Activated CD4-positive, alpha-beta T cell treated with anti-CD3 and anti-CD28 coated beads, Interleukin-2, amount 50 U/mL, for 48 hours (primary cell): ENCODE data around the gene LMF2.

Experiments
- DNase-seq, 2 experiments: peaks; one replicate each; pipeline ENCODE4 v3.0.0-alpha.2; 2020

Gene LMF2

GRCh38 chr22:50502628-50503474, 4.7 kb downstream of the LMF2 start:
- no peak for DNase-seq

GRCh38 chr22:50502096-50502495, 5.4 kb downstream of the LMF2 start:
- no peak for DNase-seq

GRCh38 chr22:50500452-50500851, 7.0 kb downstream of the LMF2 start:
- DNase-seq, result no peak

GRCh38 chr22:50498322-50498890, 9.1 kb downstream of the LMF2 start:
- peak; percentile 70 to 78 for DNase-seq

- no peak for DNase-seq
Observed at GRCh38 chr22:50497093-50497492, 10.4 kb downstream of the LMF2 start.

DNA sequence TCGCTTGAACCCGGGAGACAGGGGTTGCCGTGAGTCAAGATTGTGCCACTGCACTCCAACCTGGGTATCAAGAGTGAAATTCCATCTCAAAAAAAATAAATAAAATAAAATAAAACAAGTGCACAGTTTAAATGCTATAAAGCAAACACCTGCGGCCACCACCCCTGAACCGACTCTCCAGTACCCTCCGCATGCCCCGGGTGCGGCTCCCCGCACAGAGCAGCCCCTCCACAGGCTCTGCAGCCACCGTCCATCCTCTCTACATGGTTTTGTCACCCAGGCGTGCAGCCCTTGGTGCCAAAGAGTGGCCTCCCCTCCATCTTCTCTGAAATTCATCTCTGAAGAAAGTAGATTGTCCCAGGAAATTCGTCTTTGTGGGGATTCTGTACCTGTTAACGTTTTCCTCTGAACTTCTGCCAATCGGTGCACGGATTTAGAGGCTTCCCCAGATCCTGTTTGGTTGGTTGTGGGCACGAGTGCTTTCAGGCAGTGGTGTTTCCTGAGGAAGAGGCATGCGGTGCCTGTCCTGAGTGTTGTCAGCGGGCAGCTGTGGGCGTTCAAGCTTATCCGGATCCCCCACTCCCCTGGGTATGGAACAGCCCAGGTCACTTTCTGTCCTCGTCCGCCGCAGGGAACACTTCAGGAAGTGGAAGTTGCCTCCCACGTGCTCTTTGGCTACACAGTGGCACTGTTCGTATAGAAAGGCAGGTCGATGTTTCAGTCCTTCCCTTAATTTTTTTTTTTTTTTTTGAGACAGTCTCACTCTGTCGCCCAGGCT, 16.8 kb downstream of the LMF2 start:
- peak in 1 of 2 experiments; percentile 33 for DNase-seq

- no peak for DNase-seq
Observed at GRCh38 chr22:50489363-50490243, 17.9 kb downstream of the LMF2 start.

GRCh38 chr22:50488886-50489285, 18.6 kb downstream of the LMF2 start:
- DNase-seq, result no peak

DNA sequence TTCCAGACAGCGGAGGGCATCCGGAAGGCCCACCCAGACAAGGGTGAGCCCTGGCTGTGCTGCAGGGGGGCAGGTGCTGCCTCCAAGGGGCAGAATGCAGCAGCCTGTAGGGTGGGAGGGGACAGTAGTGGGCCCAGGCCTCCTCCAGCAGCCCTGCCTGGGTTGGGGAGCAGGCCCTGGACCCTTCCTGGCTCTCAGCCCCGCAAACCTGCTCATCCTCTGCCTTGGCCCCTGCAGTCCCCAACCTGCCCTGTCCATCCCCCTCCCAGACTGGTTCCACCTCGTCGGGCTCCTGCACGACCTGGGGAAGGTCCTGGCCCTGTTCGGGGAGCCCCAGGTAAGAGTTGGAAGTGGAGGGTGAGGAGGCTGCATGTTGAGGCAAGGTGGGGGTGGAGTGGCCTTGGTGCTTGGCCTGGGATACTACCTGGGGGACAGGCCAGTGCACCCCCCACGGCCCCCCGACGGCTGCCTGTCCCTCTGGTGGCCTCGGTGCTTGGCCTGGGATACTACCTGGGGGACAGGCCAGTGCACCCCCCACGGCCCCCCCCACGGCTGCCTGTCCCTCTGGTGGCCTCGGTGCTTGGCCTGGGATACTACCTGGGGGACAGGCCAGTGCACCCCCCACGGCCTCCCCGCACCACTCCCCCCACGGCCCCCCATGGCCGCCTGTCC, 19.4 kb downstream of the LMF2 start:
- no peak for DNase-seq

GRCh38 chr22:50487290-50488005, 20.1 kb downstream of the LMF2 start:
- no peak for DNase-seq

DNA sequence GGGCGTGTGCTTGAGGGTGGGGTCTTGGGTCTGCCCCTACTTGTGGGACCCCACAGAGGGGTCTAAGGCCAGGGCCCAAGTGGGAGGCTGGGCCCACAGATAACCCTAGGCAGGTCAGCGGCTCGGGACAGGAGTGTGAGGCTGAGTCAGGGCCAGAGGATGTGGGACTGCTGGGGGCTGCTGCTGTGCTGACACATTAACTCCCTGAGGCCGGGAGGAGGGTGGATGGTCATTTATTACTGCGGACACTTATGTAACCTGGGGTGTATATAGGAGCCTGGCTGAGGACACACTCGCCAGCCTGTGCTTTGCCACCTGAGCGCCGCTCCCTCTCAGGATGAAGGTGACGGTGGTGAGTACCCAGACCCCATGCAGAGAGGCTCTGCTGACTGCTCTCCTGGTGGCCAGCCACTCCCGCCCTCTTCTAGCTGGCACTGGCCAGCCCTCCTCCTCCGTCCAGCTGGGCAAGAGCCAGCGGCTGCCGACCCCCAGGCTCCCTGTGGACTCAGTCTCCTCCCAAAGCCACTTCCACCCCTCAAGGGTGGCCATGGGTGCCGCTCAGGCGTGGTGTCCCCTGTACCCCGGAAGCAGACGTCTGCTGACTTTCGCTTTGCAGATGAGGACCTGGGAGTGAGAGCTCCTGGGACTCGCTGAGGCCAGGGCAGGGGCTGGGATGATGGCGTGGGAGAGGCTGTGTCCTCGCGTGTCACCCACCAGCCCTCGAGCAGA, 20.8 kb downstream of the LMF2 start, which contains the start of gene MIOX:
Gene MIOX, plus strand, starts transcription at position 299 of the 729 bp plus-strand sequence. Its CDS starts 39 bp downstream, at position 338.
- DNase-seq, result no peak

GRCh38 chr22:50485221-50486131, 22.0 kb downstream of the LMF2 start:
- DNase-seq, result no peak

DNA sequence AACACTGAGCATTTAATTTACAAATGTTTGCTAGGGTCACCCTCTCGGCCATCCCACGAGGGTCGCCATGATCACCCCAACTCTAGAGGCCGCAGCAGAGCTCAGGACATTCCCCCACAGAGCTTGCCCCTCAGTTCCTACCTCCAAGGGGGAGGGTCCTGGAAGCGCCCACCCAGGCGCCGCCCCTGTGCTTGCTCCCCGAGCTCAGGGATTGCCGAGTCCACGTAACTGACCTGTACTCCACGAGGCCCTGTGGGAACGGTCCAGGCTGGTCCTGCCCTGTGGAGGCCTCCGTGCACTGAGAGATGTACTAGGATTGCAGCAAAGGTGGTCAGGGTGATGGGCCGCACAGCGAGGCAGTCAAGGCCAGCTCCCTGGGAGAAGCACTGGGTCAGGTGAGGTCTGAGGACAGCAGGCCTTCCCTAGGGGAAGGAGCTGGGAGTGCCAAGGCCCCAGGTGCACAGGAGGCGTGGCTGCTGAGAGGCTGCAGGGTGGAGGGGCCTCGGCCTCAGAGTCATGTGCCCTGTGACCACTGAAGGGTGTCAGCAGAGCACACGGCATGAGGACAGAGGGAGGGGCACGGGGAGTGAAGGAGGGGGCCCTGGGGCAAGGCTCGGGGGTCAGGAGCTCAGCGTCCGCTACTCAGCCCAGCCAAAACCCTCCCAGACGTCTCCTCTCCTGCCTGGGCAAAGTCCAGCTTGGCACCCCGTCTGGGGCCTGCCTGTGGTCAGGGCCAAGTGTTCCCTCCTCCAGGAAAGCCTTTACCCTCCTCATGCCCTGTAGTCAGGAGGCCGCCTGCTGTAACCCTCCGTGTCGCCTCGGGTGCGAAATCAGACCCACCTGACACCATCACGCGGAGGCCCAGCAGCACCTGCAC, 23.3 kb downstream of the LMF2 start:
- DNase-seq, result no peak

DNA sequence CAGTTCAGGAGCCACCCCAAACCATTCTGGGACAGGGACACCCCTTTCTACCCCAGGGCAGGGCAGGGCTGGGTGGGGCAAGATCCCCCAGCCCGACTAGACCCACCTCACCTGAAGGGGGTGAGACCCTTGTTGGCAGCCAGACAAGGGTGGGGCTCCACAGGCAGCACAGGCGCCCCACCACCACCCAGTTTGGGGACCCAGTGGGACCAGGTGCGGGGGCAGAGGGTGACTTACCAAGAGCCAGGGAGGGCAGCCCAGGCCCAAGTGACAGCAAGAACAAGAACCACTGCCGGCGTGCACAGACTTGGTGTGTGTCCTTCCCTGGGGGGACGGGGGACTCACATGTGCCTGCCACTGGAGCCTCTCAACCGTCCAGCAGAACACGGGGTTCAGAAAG, 23.9 kb downstream of the LMF2 start:
- DNase-seq, result no peak

DNA sequence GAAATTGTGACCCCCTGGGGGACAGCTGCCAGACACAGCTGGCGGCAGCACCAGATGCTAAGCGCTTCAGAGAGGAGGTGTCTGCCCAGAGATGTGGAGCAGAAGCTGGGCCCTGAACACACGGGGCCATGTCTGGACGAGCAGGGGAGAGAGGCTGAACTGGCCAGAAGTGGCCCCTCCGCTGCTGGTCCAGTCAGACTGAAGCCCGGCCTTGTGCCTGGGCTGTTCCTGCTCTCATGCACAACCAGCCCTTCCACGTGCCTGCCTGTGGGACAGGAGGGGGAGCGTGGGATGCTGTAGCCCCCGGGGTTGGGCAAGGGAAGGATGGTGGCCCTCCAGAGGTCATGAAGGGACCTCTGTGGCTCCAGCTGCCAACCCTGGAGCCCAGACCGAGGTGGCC, 24.4 kb downstream of the LMF2 start:
- no peak for DNase-seq

GRCh38 chr22:50482107-50483074, 25.1 kb downstream of the LMF2 start:
- DNase-seq, result no peak

- DNase-seq, result peak; percentile 76 to 78
Observed at GRCh38 chr22:50481440-50482106, 25.9 kb downstream of the LMF2 start, which contains the start of gene ADM2. Gene ADM2 (plus strand): TSS chr22:50481543. CDS start chr22:50481848, 305 bp downstream.
